SK-N-MC (cell line): ENCODE results near the gene IER2.

ENCODE experiments used
- EZH2 ChIP-seq: fragments of 200-600 bp; sonication (generic); IDR thresholded peaks from one replicate; pipeline ENCODE4 v1.6.1; 2017; ENCODE audit warnings: antibody characterized with exemption
- POLR2AphosphoS5 ChIP-seq: IDR thresholded peaks from 2 replicates; pipeline ENCODE4 v1.6.1; 2012; ENCODE audit warnings: mild to moderate bottlenecking, low read depth, low read length, borderline replicate concordance

GRCh38 chr19:13153569-13154240, 3.5 kb downstream of the IER2 start:
- TF ChIP-seq EZH2 (no peak), POLR2AphosphoS5 (no peak)
